NCI-H2029 (cell line): ENCODE results near the gene NPPB.
A peak's percentile ranks its signal among the peaks of the same experiment; 100 is the strongest.

Experiments used
- DNase-seq: peaks from one replicate; lab custom pipeline; 2025; lab: John Stamatoyannopoulos, UW

The NPPB gene

DNA sequence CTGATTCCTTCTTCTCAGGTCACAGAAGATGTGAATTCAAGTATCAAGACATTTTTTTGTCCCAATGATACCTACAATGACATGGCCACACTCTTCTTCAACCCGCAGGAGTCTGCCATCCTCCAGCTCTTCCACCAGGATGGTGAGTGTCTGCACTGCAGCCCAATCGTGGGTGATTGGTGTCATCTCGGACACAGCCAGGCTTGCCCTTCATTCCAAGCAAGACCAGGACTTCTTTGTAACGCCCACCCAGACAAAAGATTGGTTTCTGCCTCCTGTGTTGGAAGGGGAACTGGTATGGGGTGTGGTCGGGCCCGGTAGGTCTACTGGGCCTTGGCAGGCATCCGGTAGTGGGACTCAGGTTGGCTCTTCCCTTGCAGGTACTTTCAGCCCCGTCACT lies 25.2 kb downstream of the NPPB start:
- no peak for DNase-seq

- peak; percentile 74 for DNase-seq
Observed at GRCh38 chr1:11831945-11832725, 26.6 kb downstream of the NPPB start.

DNA sequence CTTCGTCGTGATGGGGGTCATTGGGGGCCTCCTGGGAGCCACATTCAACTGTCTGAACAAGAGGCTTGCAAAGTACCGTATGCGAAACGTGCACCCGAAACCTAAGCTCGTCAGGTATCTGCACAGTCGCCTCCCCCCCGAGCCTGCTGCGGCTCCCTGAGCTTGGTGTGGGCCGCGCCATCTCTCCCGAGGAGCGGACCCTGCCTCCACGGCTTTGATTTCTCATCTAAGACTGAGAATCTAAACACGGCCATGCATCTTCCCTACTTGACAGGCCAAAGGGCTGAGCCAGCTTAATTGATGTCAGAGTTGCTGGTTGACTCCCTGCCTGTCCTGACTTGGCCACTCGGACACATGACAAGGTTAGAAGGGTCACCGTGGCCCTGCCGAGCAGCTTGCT lies 30.2 kb downstream of the NPPB start:
- no peak for DNase-seq

DNA sequence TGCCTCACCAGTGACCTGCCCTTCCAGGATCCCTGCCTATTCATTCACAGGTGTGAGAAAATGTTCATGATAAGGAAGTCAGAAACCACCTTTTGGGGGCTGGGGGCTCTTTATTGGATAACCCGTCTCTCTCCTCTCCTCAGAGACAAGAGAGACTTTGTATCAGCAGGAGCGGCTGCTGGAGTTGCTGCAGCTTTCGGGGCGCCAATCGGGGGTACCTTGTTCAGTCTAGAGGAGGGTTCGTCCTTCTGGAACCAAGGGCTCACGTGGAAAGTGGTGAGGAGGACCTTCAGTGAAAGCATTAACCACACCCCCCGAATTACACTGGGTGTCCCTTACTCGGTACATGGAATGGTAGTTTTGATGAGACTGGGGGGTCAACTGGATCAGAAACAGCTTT lies 31.8 kb downstream of the NPPB start:
- DNase-seq = no peak

DNA sequence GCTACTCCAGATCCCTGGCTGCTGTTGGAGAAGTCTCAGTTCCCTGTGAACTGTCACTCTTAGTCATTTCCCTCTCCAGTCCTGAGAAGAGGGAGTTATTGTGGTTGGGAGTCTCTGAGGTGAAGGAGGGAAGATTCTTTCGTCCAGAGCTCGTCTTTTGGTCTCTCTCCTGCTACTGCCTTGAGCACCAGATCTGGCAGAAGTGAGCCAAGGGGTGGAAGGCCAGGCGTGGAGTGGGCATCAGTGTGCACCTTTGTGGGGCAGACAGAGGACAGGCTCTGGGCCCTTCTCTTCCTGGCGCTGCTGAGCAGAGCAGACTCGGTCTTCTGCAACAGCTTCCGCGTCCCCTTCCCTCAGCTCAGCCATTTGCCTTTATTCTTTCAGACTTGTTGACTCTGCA lies 33.6 kb downstream of the NPPB start:
- DNase-seq = no peak

- no peak for DNase-seq
Observed at GRCh38 chr1:11823366-11824137, 35.2 kb downstream of the NPPB start.

- no peak for DNase-seq
Observed at GRCh38 chr1:11822091-11822490, 36.7 kb downstream of the NPPB start.

DNA sequence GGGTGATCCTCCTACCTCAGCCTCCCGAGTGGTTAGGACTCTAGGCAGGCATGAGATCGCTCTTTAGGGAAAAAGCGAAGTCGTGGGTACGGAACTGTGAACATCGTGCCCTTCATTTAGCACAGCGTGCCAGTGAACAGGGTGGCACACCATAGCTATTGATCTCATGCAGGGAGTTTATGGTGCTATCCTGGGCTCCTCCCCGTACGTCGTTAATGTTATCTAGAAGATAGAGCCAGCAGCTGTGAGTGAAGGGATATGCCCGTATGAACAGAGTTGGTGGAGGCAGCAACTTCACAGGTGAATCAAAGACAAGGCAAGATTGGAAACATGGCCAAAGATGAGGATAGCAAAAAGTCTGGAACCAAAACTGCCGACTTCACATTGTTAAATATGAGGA lies 41.6 kb downstream of the NPPB start:
- DNase-seq = no peak

- DNase-seq = no peak
Observed at GRCh38 chr1:11813021-11813420, 45.7 kb downstream of the NPPB start.
